Measurements from ENCODE around the gene HDAC5. TPM values are rescaled to one million over a fixed set of nuclear protein-coding genes. Genes with fewer than 3 reads are reported as not detected.
A peak's percentile ranks its signal among the peaks of the same experiment; 100 is the strongest.

The HDAC5 gene
- total RNA-seq, 3 donors from 2014 or later (not counting 1 experiment from before 2014, with no cell fraction given) = 79.2 to 100 (median 91.9) TPM

GRCh38 chr17:44074911-44075285 is 48.5 kb downstream of the HDAC5 start:
- 91% methylated on average over 9 of the region's 9 CpGs for WGBS (ENCODE audit: insufficient coverage)
- H3K27me3 Mint-ChIP-seq (ENCODE audit: low read depth in 2 of 2) = no peaks in the 10 kb centered on the region
- DNase-seq (no peak), ATAC-seq (no peak)
- H3K4me3 Mint-ChIP-seq = no peak overlapping the region
- Histone ChIP-seq H3K4me1 (ENCODE audit: control insufficient read depth, insufficient read depth, low read length) (peaks cover 23% of the 10 kb centered on the region), H3K4me3 (ENCODE audit: low read length) (no peak overlapping the region), H3K27me3 (ENCODE audit: control insufficient read depth, insufficient read depth, low read length) (no peaks in the 10 kb centered on the region), H3K9me3 (ENCODE audit: control insufficient read depth, insufficient read depth, low read length) (no peaks in the 10 kb centered on the region), H3K27ac (ENCODE audit: low read length) (no peak overlapping the region), H3K36me3 (ENCODE audit: control insufficient read depth, insufficient read depth, low read length) (peaks cover 37% of the 10 kb centered on the region)
- H3K4me1 Mint-ChIP-seq = peaks cover 23 to 32% of the 10 kb centered on the region in 2 donors
- H3K36me3 Mint-ChIP-seq = no peaks in the 10 kb centered on the region
- no peak for TF ChIP-seq CTCF (IDR thresholded peaks at IDR 0.05)
- no peak overlapping the region for H3K27ac Mint-ChIP-seq
- intact Hi-C loops (cut with micrococcal nuclease) = loop anchor here (5.0 kb wide), 1 partner anchor 47 kb away; the partner anchor contains the start of gene HDAC5
- no peaks in the 10 kb centered on the region for H3K9me3 Mint-ChIP-seq

- 93% methylated on average over 9 of the region's 9 CpGs for WGBS (ENCODE audit: insufficient coverage)
- no peaks in the 10 kb centered on the region for H3K27me3 ChIP-seq (ENCODE audit: control insufficient read depth, insufficient read depth, low read length)
- no peak overlapping the region for H3K4me3 Mint-ChIP-seq
- no peak for ATAC-seq
- intact Hi-C loops (cut with micrococcal nuclease) = loop anchor here (5.0 kb wide), 1 partner anchor 48 kb away; the partner anchor contains the start of gene HDAC5
- H3K4me1 ChIP-seq (ENCODE audit: control insufficient read depth, insufficient read depth, low read length) = peaks cover 25% of the 10 kb centered on the region
- no peaks in the 10 kb centered on the region for H3K9me3 Mint-ChIP-seq
- H3K27ac Mint-ChIP-seq = peak overlapping the region in 1 of 2 donors; percentile 43
- no peak overlapping the region for H3K4me3 ChIP-seq (ENCODE audit: low read length)
- no peak for DNase-seq
- peaks cover 37% of the 10 kb centered on the region for H3K36me3 ChIP-seq (ENCODE audit: control insufficient read depth, insufficient read depth, low read length)
- no peaks in the 10 kb centered on the region for H3K9me3 ChIP-seq (ENCODE audit: control insufficient read depth, insufficient read depth, low read length)
- TF ChIP-seq CTCF (IDR thresholded peaks at IDR 0.05) = no peak
- peaks cover 25 to 34% of the 10 kb centered on the region in 2 donors for H3K4me1 Mint-ChIP-seq
- no peaks in the 10 kb centered on the region for H3K36me3 Mint-ChIP-seq
- no peak overlapping the region for H3K27ac ChIP-seq (ENCODE audit: low read length)
- no peaks in the 10 kb centered on the region for H3K27me3 Mint-ChIP-seq (ENCODE audit: low read depth in 2 of 2)
Observed at GRCh38 chr17:44074231-44074910, 49.1 kb downstream of the HDAC5 start.

- no peaks in the 10 kb centered on the region for H3K9me3 Mint-ChIP-seq
- WGBS (ENCODE audit: insufficient coverage) = 65% methylated on average over 2 of the region's 2 CpGs
- H3K9me3 ChIP-seq (ENCODE audit: control insufficient read depth, insufficient read depth, low read length) = no peaks in the 10 kb centered on the region
- intact Hi-C loops (cut with micrococcal nuclease) = loop anchor here (5.0 kb wide), 1 partner anchor 51 kb away; the partner anchor contains the start of gene HDAC5
- TF ChIP-seq CTCF (IDR thresholded peaks at IDR 0.05) = no peak
- ATAC-seq (no peak), DNase-seq (no peak)
- H3K4me3 ChIP-seq (ENCODE audit: low read length) = no peak overlapping the region
- no peaks in the 10 kb centered on the region for H3K27me3 Mint-ChIP-seq (ENCODE audit: low read depth in 2 of 2)
- no peaks in the 10 kb centered on the region for H3K36me3 Mint-ChIP-seq
- H3K4me1 Mint-ChIP-seq = peaks cover 30 to 31% of the 10 kb centered on the region in 2 donors
- H3K27ac ChIP-seq (ENCODE audit: low read length) = no peak overlapping the region
- H3K4me3 Mint-ChIP-seq = peak overlapping the region; percentile 95
- H3K4me1 ChIP-seq (ENCODE audit: control insufficient read depth, insufficient read depth, low read length) = peaks cover 24% of the 10 kb centered on the region
- peaks cover 18% of the 10 kb centered on the region for H3K36me3 ChIP-seq (ENCODE audit: control insufficient read depth, insufficient read depth, low read length)
- H3K27ac Mint-ChIP-seq = peak overlapping the region; percentile 93
- H3K27me3 ChIP-seq (ENCODE audit: control insufficient read depth, insufficient read depth, low read length) = no peaks in the 10 kb centered on the region
Observed at GRCh38 chr17:44071772-44072171, 51.7 kb downstream of the HDAC5 start.

Measured in natural killer cell (primary cell).